Omental fat pad (tissue), 4 donors: ENCODE results near the gene SIRPB1. TPM values are rescaled to one million over a fixed set of nuclear protein-coding genes. Genes with fewer than 3 reads are reported as not detected.

ENCODE experiments used
- ATAC-seq: fragments of 150-250 bp; one replicate; pipeline ENCODE4 v1.9.1; 2016; ENCODE audit warnings: mild to moderate bottlenecking, moderate library complexity; ENCODE audit not compliant: low FRiP score
- DNase-seq: peaks from one replicate; pipeline ENCODE4 v3.0.0-alpha.2; 2019; ENCODE audit warnings: low spot score
- total RNA-seq, 4 donors: library from RNA; depleted of rRNA; stranded (reverse); fragments of >200 nt; gene quantifications; one replicate each; pipeline ENCODE4 v1.1.0, GENCODE V29; 2016
- TF ChIP-seq, protein P1 (sequence below), 3 donors: fragments of 450-650 bp; IDR thresholded peaks; one replicate each; pipeline ENCODE4 v1.5.1; 2016 to 2017; ENCODE audit warnings: antibody characterized with exemption in 3 of 3, mild to moderate bottlenecking in 3 of 3, moderate library complexity in 2 of 3

SIRPB1 gene
- total RNA-seq, 4 donors from 2014 or later: 5.1 to 10.5 (median 8.7) TPM

DNA sequence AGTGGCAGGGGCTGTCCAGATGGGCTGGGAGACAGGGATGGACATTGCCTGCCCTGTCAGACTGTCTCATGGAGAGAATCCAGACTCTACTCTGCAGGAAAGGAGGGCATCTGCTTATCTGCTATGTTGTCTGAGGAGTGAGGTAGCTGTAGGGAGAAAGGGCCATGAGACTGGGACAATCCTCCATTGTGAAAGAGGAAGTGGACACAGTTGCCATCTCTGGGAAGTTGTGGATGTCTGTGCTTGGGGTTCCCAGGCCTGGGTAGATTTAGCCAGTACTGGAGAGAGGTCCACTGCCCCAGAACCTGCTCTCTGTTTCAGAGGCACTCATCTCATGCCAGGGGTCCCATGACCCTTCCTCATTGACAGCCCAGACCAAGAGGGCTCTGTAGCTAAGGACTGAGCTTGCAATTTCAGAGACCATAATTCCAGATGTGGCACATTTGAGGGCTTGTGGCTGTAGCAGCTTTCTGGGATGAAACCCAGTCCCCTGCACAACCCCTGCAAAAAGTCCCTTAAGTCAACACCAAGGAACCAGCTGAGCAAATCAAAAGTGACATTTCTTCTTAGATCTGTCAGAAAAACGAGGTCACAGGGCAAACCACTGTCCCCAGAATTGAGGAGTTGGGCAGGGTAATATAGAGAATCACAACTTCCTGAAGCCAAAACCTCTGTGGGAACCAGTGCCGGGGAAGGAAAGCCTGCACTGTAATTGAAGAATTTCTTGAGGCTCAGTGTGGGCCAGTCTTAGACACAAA is 41.9 kb upstream of the SIRPB1 start:
- DNase-seq (no peak), ATAC-seq (no peak)
- TF ChIP-seq, protein P1, sequence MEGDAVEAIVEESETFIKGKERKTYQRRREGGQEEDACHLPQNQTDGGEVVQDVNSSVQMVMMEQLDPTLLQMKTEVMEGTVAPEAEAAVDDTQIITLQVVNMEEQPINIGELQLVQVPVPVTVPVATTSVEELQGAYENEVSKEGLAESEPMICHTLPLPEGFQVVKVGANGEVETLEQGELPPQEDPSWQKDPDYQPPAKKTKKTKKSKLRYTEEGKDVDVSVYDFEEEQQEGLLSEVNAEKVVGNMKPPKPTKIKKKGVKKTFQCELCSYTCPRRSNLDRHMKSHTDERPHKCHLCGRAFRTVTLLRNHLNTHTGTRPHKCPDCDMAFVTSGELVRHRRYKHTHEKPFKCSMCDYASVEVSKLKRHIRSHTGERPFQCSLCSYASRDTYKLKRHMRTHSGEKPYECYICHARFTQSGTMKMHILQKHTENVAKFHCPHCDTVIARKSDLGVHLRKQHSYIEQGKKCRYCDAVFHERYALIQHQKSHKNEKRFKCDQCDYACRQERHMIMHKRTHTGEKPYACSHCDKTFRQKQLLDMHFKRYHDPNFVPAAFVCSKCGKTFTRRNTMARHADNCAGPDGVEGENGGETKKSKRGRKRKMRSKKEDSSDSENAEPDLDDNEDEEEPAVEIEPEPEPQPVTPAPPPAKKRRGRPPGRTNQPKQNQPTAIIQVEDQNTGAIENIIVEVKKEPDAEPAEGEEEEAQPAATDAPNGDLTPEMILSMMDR (IDR thresholded peaks at IDR 0.05): no peak

DNA sequence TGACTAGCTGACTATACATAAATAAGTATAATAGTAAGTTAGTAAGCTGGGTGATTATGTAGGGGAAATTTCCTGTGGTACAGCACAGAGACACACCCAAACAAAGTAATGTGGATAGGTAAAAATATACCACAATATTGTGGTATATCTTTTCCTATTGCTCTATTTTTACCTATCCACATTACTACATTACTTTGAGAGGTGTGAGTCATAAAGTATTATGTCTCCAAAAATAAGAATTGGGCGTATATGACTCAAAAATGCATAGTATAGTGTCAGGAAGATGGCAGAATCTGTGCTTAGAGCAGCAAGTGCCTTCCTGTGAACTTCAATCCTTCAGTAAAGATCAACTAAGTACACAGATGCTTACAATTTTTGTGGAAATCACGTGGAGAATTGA is 40.4 kb upstream of the SIRPB1 start:
- ATAC-seq: no peak
- no peak for DNase-seq
- TF ChIP-seq, protein P1 (IDR thresholded peaks at IDR 0.05): no peak

DNA sequence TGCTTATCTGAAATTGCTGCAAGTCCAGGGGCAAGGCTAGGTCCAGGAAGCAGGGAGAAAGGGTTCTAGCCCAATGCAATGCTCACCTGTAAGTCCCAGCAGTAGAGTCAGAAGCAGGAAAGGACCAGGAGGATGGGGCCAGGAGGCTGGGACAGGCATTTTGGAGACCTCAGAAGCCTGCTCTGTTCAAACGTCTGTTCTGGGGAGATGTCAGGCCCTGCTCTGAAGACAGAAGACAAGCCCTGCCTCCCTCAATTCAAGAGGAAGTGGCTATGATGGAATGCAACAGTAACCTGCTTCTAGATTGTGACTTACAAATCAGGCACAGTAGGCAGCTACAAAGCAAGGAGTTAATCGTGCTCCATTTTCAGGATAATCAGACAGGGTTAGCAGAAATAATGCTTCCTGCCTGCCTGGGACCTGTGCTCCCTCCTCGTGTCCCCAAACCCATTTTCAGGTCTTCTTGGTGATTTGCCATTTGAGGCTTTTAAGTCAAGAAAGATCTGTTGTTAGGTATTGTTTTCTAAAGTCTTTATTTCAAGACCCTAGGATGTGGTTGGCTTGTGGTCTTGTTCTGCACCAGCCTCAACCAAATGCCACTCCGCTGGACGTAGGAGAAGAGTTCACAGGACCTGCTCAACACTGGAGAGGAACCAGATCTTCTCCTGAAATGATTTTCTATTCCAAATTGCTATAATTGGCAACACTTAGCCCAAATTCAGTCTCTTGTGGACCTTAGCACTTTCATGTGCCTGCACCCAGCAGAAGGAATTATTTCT is 37.9 kb upstream of the SIRPB1 start, which contains the start of gene SIRPG:
TSS of gene SIRPG (minus strand) at position 224 of the 779 bp plus-strand sequence. CDS start at position 159, 65 bp downstream.
- DNase-seq (no peak), ATAC-seq (no peak)
- TF ChIP-seq, protein P1 (IDR thresholded peaks at IDR 0.05): no peak

DNA sequence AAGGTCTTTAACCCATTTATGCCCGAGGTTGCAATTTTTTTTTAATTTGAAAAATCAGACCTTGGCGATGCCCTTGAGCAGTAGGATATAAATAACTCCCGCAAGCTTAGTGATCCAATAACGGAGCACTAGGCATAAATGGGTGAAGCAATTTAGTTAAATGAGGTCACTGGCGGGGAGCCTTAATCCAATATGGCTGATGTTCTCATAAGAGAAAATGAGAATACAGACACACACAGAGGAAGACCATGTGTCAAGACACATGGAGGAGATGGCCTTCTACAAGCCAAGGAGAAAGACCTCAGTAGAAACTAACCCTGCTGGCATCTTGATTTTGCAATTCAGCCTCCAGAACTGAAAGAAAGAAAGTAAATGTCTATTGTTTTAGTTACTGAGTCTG is 37.0 kb upstream of the SIRPB1 start:
- TF ChIP-seq, protein P1 (IDR thresholded peaks at IDR 0.05): no peak
- ATAC-seq: no peak

DNA sequence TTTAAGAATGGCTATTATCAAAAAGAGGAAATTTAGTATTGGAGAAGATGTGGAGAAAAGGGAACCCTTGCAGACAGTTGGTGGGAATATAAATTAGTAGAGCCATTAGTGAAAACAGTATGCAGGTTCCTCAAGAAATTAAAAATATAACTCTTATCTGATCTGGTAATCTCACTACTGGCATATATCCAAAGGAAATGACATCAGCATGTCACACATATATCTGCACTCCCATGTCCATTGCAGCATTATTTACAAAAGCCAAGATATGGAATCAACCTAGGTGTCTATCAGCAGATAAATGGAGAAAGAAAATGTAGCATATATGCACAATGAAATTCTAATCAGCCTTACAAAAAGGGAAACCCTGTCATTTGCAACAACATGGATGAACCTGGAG is 35.2 kb upstream of the SIRPB1 start:
- TF ChIP-seq, protein P1 (IDR thresholded peaks at IDR 0.05): no peak
- ATAC-seq: no peak
- DNase-seq: no peak

More for the DNA sequence above, 37.0 kb upstream of the SIRPB1 start:
- DNase-seq: no peak

DNA sequence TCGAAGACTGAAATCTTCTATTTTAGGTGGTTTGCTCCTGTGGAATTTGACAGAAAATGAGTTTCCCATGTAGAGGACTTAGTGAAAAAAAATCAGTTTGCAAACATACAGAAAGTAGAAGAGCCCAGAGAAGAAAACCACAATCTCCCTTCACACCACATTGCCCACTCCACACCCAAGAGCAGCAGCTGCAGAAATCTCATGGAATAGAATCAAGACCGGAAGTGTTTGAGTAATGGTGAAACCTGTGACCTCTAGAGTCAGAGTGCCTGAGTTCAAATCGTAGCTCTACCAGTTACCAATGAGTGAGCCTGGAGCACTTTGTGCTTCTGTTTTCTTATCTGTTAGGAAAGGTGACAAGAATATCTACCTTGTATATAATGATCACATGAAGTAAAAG is 33.2 kb upstream of the SIRPB1 start:
- TF ChIP-seq, protein P1 (IDR thresholded peaks at IDR 0.05): no peak
- DNase-seq (no peak), ATAC-seq (no peak)
